Spleen (tissue), 7 donors: ENCODE measurements around the gene DCLRE1A.

Experiments
- POLR2A ChIP-seq, 3 donors: fragments of 450-650 bp; IDR thresholded peaks; one replicate each; pipeline ENCODE4 v1.5.1; 2017; ENCODE audit warnings: antibody characterized with exemption in 3 of 3, mild to moderate bottlenecking in 1 of 3
- TF ChIP-seq, protein P1 (sequence below), 11 experiments: fragments of 200-600 bp in 7 of 11; fragments of 450-650 bp in 4 of 11; sonication (generic) in 4 of 11; IDR thresholded peaks in 8 of 11; conservative IDR thresholded peaks in 3 of 11; 1 replicate in 7 of 11; 2 replicates in 4 of 11; pipeline versions ENCODE4 v1.4.0 to v1.8.0; 2016 to 2021; ENCODE audit warnings: antibody characterized with exemption in 11 of 11, inconsistent platforms in 4 of 11, mild to moderate bottlenecking in 1 of 11
- donor health status: DM: no; HTN: no; CAD: no; lungs with moderate emphysema.
- donor health status: DM: no; HTN: no; CAD: no.
- donor health status: DM: no; HTN: no; CAD: no.

DNA sequence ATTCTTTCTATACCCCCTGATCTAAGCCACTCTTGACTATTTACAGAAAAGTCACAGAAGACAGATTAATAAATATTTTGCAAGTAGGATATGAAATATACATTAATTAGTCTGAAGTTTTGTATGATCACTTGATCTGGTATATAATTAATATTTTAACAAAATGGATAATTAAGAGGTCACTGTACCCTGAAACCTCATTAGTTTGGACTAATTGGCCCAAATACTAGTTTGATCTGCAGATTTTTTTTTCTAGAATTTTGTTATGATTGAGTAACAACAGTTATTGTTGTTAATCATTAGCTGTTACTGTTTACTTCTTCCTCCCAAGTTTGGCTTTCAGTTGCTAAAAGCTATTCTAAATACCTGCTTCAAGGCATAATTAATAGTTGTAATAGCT, 3.3 kb upstream of the DCLRE1A start:
- TF ChIP-seq, protein P1, sequence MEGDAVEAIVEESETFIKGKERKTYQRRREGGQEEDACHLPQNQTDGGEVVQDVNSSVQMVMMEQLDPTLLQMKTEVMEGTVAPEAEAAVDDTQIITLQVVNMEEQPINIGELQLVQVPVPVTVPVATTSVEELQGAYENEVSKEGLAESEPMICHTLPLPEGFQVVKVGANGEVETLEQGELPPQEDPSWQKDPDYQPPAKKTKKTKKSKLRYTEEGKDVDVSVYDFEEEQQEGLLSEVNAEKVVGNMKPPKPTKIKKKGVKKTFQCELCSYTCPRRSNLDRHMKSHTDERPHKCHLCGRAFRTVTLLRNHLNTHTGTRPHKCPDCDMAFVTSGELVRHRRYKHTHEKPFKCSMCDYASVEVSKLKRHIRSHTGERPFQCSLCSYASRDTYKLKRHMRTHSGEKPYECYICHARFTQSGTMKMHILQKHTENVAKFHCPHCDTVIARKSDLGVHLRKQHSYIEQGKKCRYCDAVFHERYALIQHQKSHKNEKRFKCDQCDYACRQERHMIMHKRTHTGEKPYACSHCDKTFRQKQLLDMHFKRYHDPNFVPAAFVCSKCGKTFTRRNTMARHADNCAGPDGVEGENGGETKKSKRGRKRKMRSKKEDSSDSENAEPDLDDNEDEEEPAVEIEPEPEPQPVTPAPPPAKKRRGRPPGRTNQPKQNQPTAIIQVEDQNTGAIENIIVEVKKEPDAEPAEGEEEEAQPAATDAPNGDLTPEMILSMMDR (IDR thresholded peaks at IDR 0.05 in 8 of 11, conservative IDR thresholded peaks at IDR 0.05 in 3 of 11), result no peak
- TF ChIP-seq POLR2A (IDR thresholded peaks at IDR 0.05), result no peak
